Heart left ventricle (tissue), 16 donors: Measurements from ENCODE around the gene CNTROB. TPM values are rescaled to one million over a fixed set of nuclear protein-coding genes. Genes with fewer than 3 reads are reported as not detected.

Source experiments
- ATAC-seq, 4 donors: fragments of 200-7000 bp; cut with Tn5 transposase; one replicate each; pipeline ENCODE4 v1.9.1; 2020 to 2022; ENCODE audit warnings: moderate library complexity in 4 of 4, mild to moderate bottlenecking in 3 of 4, moderate number of reproducible peaks in 1 of 4
- DNase-seq, 5 donors: peaks; one replicate each; pipeline ENCODE4 v3.0.0-alpha.2; 2020
- H3K27ac ChIP-seq, 12 donors: fragments of 200-600 bp; sonication (generic) in 4 of 12; one replicate each; pipeline versions ENCODE4 v1.5.0 to v1.8.0; 2016 to 2022; ENCODE audit warnings: mild to moderate bottlenecking in 2 of 12
- H3K27me3 ChIP-seq, 9 donors: fragments of 200-600 bp; sonication (generic) in 2 of 9; one replicate each; pipeline versions ENCODE4 v1.5.1 to v1.8.0; 2016 to 2022; ENCODE audit warnings: mild to moderate bottlenecking in 3 of 9
- H3K36me3 ChIP-seq, 9 donors: fragments of 200-600 bp; sonication (generic) in 2 of 9; one replicate each; pipeline versions ENCODE4 v1.5.0 to v1.8.0; 2018 to 2022; ENCODE audit warnings: mild to moderate bottlenecking in 2 of 9
- H3K4me1 ChIP-seq, 12 donors: fragments of 200-600 bp; sonication (generic) in 4 of 12; one replicate each; pipeline versions ENCODE4 v1.5.0 to v1.8.0; 2016 to 2022; ENCODE audit warnings: mild to moderate bottlenecking in 3 of 12
- H3K4me3 ChIP-seq, 12 donors: fragments of 200-600 bp; sonication (generic) in 4 of 12; one replicate each; pipeline versions ENCODE4 v1.5.0 to v1.8.0; 2017 to 2022; ENCODE audit warnings: mild to moderate bottlenecking in 9 of 12, moderate library complexity in 4 of 12
- H3K9me3 ChIP-seq, 12 donors: fragments of 200-600 bp; sonication (generic) in 4 of 12; one replicate each; pipeline versions ENCODE4 v1.5.0 to v1.8.0; 2016 to 2022; ENCODE audit warnings: mild to moderate bottlenecking in 1 of 12
- CTCF ChIP-seq, 12 donors: fragments of 200-600 bp; sonication (generic) in 4 of 12; IDR thresholded peaks; one replicate each; pipeline versions ENCODE4 v1.5.0 to v1.8.0; 2018 to 2022; ENCODE audit warnings: antibody characterized with exemption in 12 of 12, mild to moderate bottlenecking in 5 of 12
- POLR2A ChIP-seq, 2 donors: fragments of 450-650 bp; IDR thresholded peaks; one replicate each; pipeline ENCODE4 v1.6.1; 2017; ENCODE audit warnings: antibody characterized with exemption in 2 of 2, mild to moderate bottlenecking in 2 of 2, moderate library complexity in 2 of 2
- WGBS, 4 donors: extraction: QIAGEN DNeasy Blood & Tissue Kit in 2 of 4; methylation state at CpG; one replicate each; pipeline versions ENCODE4 v1.1.5 to v1.1.7; 2013 to 2018; 5-methylcytosine and 5-hydroxymethylcytosine counted together
- intact Hi-C, 10 donors: fragments of 100-400 bp; cut with DNase I; formaldehyde crosslinking; loops; one replicate each; pipeline versions ENCODE4 v1.11.1 to v1.14.2; 2022
- polyA plus RNA-seq, 2 donors: library from polyadenylated mRNA; stranded (reverse); fragments of 200-250 nt; gene quantifications; one replicate each; pipeline ENCODE4 v1.2.3, GENCODE V29; 2013
- total RNA-seq, 9 donors: library from RNA; depleted of rRNA in 2 of 9; stranded (reverse); fragments of >200 nt in 2 of 9; fragmentation: NEBNext Ultra II Directional in 3 of 9; extraction: Animal tissue kit (Norgen Biotek cat#: 25700) in 3 of 9; gene quantifications; one replicate each; pipeline versions ENCODE4 v1.1.0 to v1.2.4, GENCODE V29; 2016 to 2023
- donor health status: ischemic (EF 13 %, LVEDD 7.1; RV severe dilation, severe dysfunction).
- donor health status: healthy with polysubstance abuse.
- donor health status: DM: no; HTN: yes; CAD: no.
- donor health status: DM: no; HTN: no; CAD: no.
- donor health status: ischemic (EF 25% LVEDD 6.9; RV normal size, moderate dysfunction).
- donor health status: ischemic (EF 25% LVEDD 5.7; RV mildly dilated, moderate dysfunction).
- donor health status: healthy.
- donor health status: DM: yes; HTN: yes; CAD: no.
- donor health status: ischemic (EF 35%, LVEDD 5.7; RV mildly dilated, moderate dysfunction).
- donor health status: nonischemic (EF 11% LVEDD 7.7; RV severe dilation, severe dysfunction).
- donor health status: DM: yes; HTN: yes; CAD: no.
- donor health status: PGD.
- donor health status: ischemic (EF 29% LVEDD 5.4; RV normal size, mild dysfunction).
- donor health status: nonischemic (EF 23%, LVEDD 6.1; RV moderate dilation, normal function).

Gene CNTROB
- total and polyA plus RNA-seq, 11 donors = 7.9 to 19.2 (median 11.2) TPM

GRCh38 chr17:7943291-7943690 lies 11.3 kb downstream of the CNTROB start:
- no peaks in the 10 kb centered on the region for H3K4me1 ChIP-seq
- WGBS, 4 donors = 87 to 92% (median 89%) methylated on average over 8 to 13 of the region's 13 CpGs
- ATAC-seq (no peak), DNase-seq (no peak)
- TF ChIP-seq POLR2A (IDR thresholded peaks at IDR 0.05) = no peak
- no peak for TF ChIP-seq CTCF (IDR thresholded peaks at IDR 0.05)
- no peaks in the 10 kb centered on the region for H3K27me3 ChIP-seq
- H3K4me3 ChIP-seq = no peak overlapping the region
- H3K27ac ChIP-seq = no peak overlapping the region
- peaks cover 4 to 96% (median 83%) of the 10 kb centered on the region in 9 donors for H3K36me3 ChIP-seq
- intact Hi-C loops = no loop called here
- no peaks in the 10 kb centered on the region for H3K9me3 ChIP-seq

- Histone ChIP-seq H3K4me3 (no peak overlapping the region), H3K36me3 (peaks cover 4 to 96% (median 85%) of the 10 kb centered on the region in 9 donors), H3K27me3 (no peaks in the 10 kb centered on the region), H3K4me1 (no peaks in the 10 kb centered on the region), H3K9me3 (no peaks in the 10 kb centered on the region), H3K27ac (no peak overlapping the region)
- intact Hi-C loops = no loop called here
- TF ChIP-seq POLR2A (IDR thresholded peaks at IDR 0.05) (no peak), CTCF (IDR thresholded peaks at IDR 0.05) (no peak)
- DNase-seq (peak in 1 of 5 donors; percentile 36), ATAC-seq (no peak)
- WGBS, 4 donors = 90 to 98% (median 93%) methylated on average over 9 of the region's 9 CpGs
These were observed 12.3 kb downstream of the CNTROB start for GRCh38 chr17:7944326-7944725.

- ATAC-seq = no peak
- H3K4me3 ChIP-seq = no peak overlapping the region
- no peaks in the 10 kb centered on the region for H3K4me1 ChIP-seq
- peaks cover 4 to 95% (median 81%) of the 10 kb centered on the region in 9 donors for H3K36me3 ChIP-seq
- DNase-seq = no peak
- H3K27ac ChIP-seq = no peak overlapping the region
- no peak for TF ChIP-seq POLR2A (IDR thresholded peaks at IDR 0.05)
- TF ChIP-seq CTCF (IDR thresholded peaks at IDR 0.05) = no peak
- no peaks in the 10 kb centered on the region for H3K27me3 ChIP-seq
- no peaks in the 10 kb centered on the region for H3K9me3 ChIP-seq
- 81 to 91% (median 89%) methylated on average over 7 of the region's 7 CpGs for WGBS, 4 donors
- intact Hi-C loops = no loop called here
These were observed 13.6 kb downstream of the CNTROB start for GRCh38 chr17:7945651-7946050.

- 67 to 92% (median 84%) methylated on average over 5 of the region's 5 CpGs for WGBS, 4 donors
- intact Hi-C loops = no loop called here
- Histone ChIP-seq H3K4me3 (no peak overlapping the region), H3K36me3 (peaks cover 4 to 87% (median 73%) of the 10 kb centered on the region in 9 donors), H3K9me3 (no peaks in the 10 kb centered on the region), H3K27me3 (no peaks in the 10 kb centered on the region), H3K4me1 (no peaks in the 10 kb centered on the region), H3K27ac (no peak overlapping the region)
- no peak for TF ChIP-seq POLR2A (IDR thresholded peaks at IDR 0.05)
- no peak for TF ChIP-seq CTCF (IDR thresholded peaks at IDR 0.05)
- ATAC-seq (no peak), DNase-seq (no peak)
These were observed 14.4 kb downstream of the CNTROB start for GRCh38 chr17:7946441-7946840.
